Measurements from ENCODE around the gene NANOS3. TPM values are rescaled to one million over a fixed set of nuclear protein-coding genes. Genes with fewer than 3 reads are reported as not detected.

Gene NANOS3
- total and polyA plus RNA-seq, 9 of the 15 experiments (the other 6 are each of a cell fraction or from before 2014, with no cell fraction given): not detected

DNA sequence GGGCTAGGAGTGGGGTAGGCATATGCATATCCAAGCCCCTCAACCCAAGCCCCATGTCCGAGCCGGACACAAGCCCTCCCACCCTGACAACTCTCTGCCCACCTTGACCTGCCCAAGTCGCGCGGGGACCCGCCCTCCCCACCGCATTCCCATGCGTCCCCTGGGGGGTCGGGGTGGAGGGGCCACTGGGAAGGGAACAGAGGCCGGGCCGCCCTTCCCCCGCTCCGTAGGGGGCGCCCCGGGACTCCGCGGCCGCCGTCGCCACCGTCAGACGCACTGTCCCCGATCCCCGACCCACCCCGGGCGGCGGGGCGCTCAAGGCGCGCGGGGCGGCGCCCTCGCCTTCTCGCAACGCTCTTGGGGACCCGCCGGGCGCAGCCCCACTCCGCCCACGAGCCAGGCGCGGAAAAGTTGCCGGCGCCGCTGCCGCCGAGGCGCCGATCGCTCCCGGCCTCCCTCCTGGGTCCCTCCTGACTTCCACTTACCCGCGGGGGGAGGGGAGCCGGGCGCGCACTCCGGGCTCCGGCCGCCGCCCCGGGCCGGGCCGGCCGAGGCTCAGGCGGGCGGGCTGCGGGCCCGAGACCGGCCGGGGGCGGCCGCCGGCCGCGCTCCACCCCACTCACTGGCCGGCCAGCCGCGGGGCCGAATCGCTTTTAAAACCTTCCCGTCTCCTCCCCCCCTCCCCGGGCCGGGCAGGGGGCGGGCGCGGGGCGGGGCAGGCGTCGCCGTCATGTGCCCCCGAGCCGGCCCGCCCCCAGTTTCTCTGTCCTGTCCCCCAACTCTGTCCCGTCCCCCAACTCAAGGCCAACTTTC, 34.4 kb upstream of the NANOS3 start (continued):
- TF ChIP-seq, protein P1, sequence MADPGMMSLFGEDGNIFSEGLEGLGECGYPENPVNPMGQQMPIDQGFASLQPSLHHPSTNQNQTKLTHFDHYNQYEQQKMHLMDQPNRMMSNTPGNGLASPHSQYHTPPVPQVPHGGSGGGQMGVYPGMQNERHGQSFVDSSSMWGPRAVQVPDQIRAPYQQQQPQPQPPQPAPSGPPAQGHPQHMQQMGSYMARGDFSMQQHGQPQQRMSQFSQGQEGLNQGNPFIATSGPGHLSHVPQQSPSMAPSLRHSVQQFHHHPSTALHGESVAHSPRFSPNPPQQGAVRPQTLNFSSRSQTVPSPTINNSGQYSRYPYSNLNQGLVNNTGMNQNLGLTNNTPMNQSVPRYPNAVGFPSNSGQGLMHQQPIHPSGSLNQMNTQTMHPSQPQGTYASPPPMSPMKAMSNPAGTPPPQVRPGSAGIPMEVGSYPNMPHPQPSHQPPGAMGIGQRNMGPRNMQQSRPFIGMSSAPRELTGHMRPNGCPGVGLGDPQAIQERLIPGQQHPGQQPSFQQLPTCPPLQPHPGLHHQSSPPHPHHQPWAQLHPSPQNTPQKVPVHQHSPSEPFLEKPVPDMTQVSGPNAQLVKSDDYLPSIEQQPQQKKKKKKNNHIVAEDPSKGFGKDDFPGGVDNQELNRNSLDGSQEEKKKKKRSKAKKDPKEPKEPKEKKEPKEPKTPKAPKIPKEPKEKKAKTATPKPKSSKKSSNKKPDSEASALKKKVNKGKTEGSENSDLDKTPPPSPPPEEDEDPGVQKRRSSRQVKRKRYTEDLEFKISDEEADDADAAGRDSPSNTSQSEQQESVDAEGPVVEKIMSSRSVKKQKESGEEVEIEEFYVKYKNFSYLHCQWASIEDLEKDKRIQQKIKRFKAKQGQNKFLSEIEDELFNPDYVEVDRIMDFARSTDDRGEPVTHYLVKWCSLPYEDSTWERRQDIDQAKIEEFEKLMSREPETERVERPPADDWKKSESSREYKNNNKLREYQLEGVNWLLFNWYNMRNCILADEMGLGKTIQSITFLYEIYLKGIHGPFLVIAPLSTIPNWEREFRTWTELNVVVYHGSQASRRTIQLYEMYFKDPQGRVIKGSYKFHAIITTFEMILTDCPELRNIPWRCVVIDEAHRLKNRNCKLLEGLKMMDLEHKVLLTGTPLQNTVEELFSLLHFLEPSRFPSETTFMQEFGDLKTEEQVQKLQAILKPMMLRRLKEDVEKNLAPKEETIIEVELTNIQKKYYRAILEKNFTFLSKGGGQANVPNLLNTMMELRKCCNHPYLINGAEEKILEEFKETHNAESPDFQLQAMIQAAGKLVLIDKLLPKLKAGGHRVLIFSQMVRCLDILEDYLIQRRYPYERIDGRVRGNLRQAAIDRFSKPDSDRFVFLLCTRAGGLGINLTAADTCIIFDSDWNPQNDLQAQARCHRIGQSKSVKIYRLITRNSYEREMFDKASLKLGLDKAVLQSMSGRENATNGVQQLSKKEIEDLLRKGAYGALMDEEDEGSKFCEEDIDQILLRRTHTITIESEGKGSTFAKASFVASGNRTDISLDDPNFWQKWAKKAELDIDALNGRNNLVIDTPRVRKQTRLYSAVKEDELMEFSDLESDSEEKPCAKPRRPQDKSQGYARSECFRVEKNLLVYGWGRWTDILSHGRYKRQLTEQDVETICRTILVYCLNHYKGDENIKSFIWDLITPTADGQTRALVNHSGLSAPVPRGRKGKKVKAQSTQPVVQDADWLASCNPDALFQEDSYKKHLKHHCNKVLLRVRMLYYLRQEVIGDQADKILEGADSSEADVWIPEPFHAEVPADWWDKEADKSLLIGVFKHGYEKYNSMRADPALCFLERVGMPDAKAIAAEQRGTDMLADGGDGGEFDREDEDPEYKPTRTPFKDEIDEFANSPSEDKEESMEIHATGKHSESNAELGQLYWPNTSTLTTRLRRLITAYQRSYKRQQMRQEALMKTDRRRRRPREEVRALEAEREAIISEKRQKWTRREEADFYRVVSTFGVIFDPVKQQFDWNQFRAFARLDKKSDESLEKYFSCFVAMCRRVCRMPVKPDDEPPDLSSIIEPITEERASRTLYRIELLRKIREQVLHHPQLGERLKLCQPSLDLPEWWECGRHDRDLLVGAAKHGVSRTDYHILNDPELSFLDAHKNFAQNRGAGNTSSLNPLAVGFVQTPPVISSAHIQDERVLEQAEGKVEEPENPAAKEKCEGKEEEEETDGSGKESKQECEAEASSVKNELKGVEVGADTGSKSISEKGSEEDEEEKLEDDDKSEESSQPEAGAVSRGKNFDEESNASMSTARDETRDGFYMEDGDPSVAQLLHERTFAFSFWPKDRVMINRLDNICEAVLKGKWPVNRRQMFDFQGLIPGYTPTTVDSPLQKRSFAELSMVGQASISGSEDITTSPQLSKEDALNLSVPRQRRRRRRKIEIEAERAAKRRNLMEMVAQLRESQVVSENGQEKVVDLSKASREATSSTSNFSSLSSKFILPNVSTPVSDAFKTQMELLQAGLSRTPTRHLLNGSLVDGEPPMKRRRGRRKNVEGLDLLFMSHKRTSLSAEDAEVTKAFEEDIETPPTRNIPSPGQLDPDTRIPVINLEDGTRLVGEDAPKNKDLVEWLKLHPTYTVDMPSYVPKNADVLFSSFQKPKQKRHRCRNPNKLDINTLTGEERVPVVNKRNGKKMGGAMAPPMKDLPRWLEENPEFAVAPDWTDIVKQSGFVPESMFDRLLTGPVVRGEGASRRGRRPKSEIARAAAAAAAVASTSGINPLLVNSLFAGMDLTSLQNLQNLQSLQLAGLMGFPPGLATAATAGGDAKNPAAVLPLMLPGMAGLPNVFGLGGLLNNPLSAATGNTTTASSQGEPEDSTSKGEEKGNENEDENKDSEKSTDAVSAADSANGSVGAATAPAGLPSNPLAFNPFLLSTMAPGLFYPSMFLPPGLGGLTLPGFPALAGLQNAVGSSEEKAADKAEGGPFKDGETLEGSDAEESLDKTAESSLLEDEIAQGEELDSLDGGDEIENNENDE (IDR thresholded peaks at IDR 0.05; ENCODE audit: low read depth, low read length): no peak
- TF ChIP-seq HEY1 (CRISPR knock-in tag; IDR thresholded peaks at IDR 0.05; ENCODE audit: borderline replicate concordance) (no peak), SMARCC2 (IDR thresholded peaks at IDR 0.05; ENCODE audit: low read depth) (no peak; the same call in 1 of the 2 replicates), TCF3 (CRISPR knock-in tag; IDR thresholded peaks at IDR 0.05) (no peak), LCOR (CRISPR knock-in tag; IDR thresholded peaks at IDR 0.05) (no peak), ZNF518B (CRISPR knock-in tag; IDR thresholded peaks at IDR 0.05) (no peak), ZZZ3 (IDR thresholded peaks at IDR 0.05) (no peak), POLR2AphosphoS2 (IDR thresholded peaks at IDR 0.05; ENCODE audit: low read length) (no peak), EP400 (IDR thresholded peaks at IDR 0.05) (no peak), ZNF586 (CRISPR knock-in tag; conservative IDR thresholded peaks at IDR 0.05) (no peak), TRIM24 (IDR thresholded peaks at IDR 0.05) (no peak), MEF2A (IDR thresholded peaks at IDR 0.05; ENCODE audit: control insufficient read depth, low read depth, low read length) (no peak), EGR1 (conservative IDR thresholded peaks at IDR 0.05) (peak; percentile 67), SAFB (IDR thresholded peaks at IDR 0.05; ENCODE audit: borderline replicate concordance, low read depth, low read length) (peak; percentile 55; the same call in 1 of the 2 replicates)
